ENCODE results near the gene GNAQ. TPM values are rescaled to one million over a fixed set of nuclear protein-coding genes. Genes with fewer than 3 reads are reported as not detected.

The GNAQ gene
- total RNA-seq, 2 experiments from 2014 or later, result 17.6 to 24.2 TPM

DNA sequence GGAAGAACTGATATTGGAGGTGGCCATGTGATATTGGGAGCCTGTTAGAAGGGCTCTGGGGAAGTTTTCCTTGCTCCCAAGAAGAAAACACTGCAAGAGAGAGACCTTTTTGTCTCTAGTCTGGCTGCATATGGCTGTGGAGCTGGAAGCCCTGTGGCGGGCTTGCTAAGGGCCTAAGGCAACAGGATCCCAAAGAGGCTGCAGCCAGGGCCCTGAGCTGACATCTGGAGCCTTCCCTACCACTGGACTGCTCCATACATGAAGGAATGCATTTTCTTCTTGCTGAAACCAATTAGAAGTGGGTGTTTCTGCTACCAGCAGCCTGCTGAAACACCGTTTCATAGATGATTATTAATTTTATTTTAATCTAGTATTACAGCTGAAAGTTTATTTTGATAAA is 42.2 kb downstream of the GNAQ start:
- DNase-seq (no peak), ATAC-seq (no peak)
- Mint-ChIP-seq H3K9me3 (ENCODE audit: low read depth) (peaks cover 2% of the 10 kb centered on the region), H3K27me3 (no peaks in the 10 kb centered on the region), H3K4me3 (no peak overlapping the region), H3K27ac (no peak overlapping the region), H3K4me1 (peaks cover 9% of the 10 kb centered on the region), H3K36me3 (peaks cover 4% of the 10 kb centered on the region)
- CTCF ChIA-PET, result interaction anchor here (1.5 kb wide), 1 partner anchor 46 kb away, joined by 4 read pairs; no protein-coding TSS in a partner anchor

DNA sequence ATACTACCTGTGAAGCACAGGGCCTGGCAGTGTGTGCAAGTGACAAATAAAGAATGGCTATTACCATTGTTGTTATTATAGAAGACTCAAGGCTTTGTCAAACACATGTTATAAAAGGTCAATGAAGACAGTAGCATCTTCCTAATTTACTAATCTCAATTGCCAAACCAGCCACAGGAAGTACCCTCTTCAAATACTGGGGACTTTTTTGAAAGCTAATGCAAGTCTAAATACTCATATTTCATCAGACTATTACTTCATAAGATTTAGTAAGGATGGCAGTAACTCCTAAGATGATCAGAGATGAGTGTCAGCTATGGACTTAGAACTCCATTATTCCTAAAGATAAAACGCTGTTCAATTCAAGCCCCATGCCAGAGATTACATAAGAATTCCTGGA is 43.0 kb downstream of the GNAQ start:
- Mint-ChIP-seq H3K27ac (no peak overlapping the region), H3K36me3 (peaks cover 4% of the 10 kb centered on the region), H3K4me3 (no peak overlapping the region), H3K4me1 (peaks cover 9% of the 10 kb centered on the region), H3K27me3 (no peaks in the 10 kb centered on the region), H3K9me3 (ENCODE audit: low read depth) (peaks cover 2% of the 10 kb centered on the region)
- DNase-seq, result no peak
- CTCF ChIA-PET, result interaction anchor here (3.6 kb wide), 1 partner anchor 12 kb away, joined by 20 read pairs; no protein-coding TSS in a partner anchor
- ATAC-seq, result no peak

DNA sequence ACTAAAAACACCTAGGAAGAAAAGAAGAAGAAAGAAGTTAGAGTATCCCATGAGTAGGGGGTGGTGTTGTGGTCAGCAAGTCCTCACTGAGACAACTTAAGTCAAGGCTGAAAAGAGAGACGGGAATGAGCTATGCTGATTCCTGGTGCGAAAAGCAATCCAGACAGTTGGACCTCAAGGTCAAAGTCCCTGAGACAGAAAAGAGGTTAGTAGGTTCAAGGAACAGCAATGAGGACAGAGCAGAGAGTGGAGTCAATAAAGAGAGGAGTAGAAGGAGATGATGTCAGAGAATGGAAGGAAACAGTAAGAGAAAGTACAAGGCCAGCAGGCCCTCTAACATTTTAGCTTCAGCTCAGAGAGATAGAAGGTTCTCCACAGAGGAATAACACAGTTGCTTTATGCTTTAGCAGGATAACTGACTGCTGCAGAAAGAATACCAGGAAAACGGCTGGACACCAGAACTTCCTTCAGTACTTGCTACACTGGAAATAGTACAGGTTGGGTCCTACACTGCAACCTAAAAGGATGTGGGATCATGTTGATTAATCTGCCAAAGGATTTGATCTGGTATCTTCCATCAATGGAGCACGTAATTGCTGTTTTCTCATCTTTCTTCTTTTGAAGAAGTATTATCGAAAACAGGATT is 43.6 kb downstream of the GNAQ start:
- H3K4me3 Mint-ChIP-seq, result no peak overlapping the region
- DNase-seq (no peak), ATAC-seq (no peak)
- no peaks in the 10 kb centered on the region for H3K27me3 Mint-ChIP-seq
- CTCF ChIA-PET, result interaction anchor here (3.6 kb wide), 1 partner anchor 11 kb away, joined by 20 read pairs; no protein-coding TSS in a partner anchor
- H3K27ac Mint-ChIP-seq, result no peak overlapping the region
- H3K36me3 Mint-ChIP-seq, result peaks cover 4% of the 10 kb centered on the region
- H3K4me1 Mint-ChIP-seq, result peaks cover 14% of the 10 kb centered on the region
- H3K9me3 Mint-ChIP-seq (ENCODE audit: low read depth), result peaks cover 2% of the 10 kb centered on the region

DNA sequence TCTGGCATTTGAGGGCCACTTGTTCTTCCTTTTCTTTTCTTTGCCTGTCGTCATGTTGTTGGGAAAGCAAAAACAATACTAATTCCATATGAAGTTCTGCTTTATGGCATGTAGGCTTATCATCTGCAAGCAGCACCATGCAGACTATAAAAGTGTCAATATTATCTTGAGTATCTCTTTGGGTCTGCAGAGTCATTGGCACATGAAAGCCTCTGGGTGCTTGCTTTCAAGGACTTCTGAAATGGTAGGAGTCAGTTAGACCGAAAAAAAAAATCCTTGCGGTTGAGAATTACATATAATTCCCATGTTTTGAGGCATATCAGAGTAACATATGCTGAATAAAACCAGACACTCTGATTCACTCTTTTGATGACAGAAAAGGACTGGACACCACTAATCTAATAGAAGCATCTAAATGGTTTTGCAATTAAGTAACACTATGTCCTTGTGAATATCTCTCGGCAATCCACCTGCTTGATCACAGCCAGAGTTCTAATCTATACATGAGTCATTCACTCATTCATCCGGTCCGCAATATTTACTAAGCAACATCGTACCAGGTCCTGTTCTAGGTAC is 44.4 kb downstream of the GNAQ start:
- CTCF ChIA-PET, result interaction anchor here (3.6 kb wide), 1 partner anchor 10 kb away, joined by 20 read pairs; no protein-coding TSS in a partner anchor
- DNase-seq (no peak), ATAC-seq (no peak)
- H3K27ac Mint-ChIP-seq, result no peak overlapping the region
- peaks cover 4% of the 10 kb centered on the region for H3K36me3 Mint-ChIP-seq
- H3K9me3 Mint-ChIP-seq (ENCODE audit: low read depth), result peaks cover 2% of the 10 kb centered on the region
- no peak overlapping the region for H3K4me3 Mint-ChIP-seq
- H3K4me1 Mint-ChIP-seq, result peaks cover 21% of the 10 kb centered on the region
- H3K27me3 Mint-ChIP-seq, result no peaks in the 10 kb centered on the region

DNA sequence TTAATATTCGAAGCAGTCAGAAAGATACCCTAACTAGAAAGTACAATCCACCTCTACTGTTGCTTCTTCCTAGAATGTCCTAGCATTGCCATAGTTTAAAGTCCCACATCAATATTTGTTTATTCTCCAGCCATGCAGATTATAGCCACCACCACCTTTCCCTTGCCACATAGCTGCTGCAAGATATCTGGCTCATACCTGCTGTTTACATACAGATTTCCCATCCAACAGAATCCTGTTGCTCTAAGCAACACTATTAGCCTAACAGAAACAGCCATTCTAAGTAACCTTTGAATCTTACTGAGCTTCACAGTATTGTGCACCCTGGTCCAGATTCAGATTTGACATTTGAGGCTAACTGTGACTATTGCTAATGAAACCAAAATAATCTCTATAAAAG is 45.6 kb downstream of the GNAQ start:
- Mint-ChIP-seq H3K27ac (no peak overlapping the region), H3K27me3 (no peaks in the 10 kb centered on the region), H3K36me3 (no peaks in the 10 kb centered on the region), H3K4me1 (peaks cover 24% of the 10 kb centered on the region), H3K4me3 (no peak overlapping the region), H3K9me3 (ENCODE audit: low read depth) (no peaks in the 10 kb centered on the region)
- DNase-seq, result no peak
- CTCF ChIA-PET, result interaction anchor here (3.6 kb wide), 1 partner anchor 9 kb away, joined by 20 read pairs; no protein-coding TSS in a partner anchor
- no peak for ATAC-seq

DNA sequence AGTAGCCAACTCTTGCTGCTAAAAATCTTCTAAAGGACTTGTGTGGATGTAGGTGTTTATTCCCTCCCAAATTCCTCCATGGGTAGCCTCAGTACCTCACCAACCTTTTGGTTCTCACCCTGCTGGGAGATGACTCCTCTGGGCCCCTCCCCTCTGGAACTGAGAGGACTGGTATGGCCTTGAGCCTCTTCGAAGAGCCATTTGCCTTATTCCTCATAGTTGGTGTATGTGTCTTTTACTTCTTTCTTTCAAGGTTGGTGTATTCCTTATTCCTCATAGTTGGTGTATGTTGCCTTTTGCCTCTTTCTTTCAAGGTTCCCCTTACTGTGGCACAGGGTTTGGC is 48.3 kb downstream of the GNAQ start:
- H3K27ac Mint-ChIP-seq, result no peak overlapping the region
- H3K27me3 Mint-ChIP-seq, result no peaks in the 10 kb centered on the region
- CTCF ChIA-PET, result interaction anchor here (1.4 kb wide), 1 partner anchor 52 kb away, joined by 3 read pairs; no protein-coding TSS in a partner anchor
- H3K4me1 Mint-ChIP-seq, result peaks cover 48% of the 10 kb centered on the region
- no peaks in the 10 kb centered on the region for H3K9me3 Mint-ChIP-seq (ENCODE audit: low read depth)
- H3K36me3 Mint-ChIP-seq, result no peaks in the 10 kb centered on the region
- ATAC-seq (no peak), DNase-seq (no peak)
- no peak overlapping the region for H3K4me3 Mint-ChIP-seq

DNA sequence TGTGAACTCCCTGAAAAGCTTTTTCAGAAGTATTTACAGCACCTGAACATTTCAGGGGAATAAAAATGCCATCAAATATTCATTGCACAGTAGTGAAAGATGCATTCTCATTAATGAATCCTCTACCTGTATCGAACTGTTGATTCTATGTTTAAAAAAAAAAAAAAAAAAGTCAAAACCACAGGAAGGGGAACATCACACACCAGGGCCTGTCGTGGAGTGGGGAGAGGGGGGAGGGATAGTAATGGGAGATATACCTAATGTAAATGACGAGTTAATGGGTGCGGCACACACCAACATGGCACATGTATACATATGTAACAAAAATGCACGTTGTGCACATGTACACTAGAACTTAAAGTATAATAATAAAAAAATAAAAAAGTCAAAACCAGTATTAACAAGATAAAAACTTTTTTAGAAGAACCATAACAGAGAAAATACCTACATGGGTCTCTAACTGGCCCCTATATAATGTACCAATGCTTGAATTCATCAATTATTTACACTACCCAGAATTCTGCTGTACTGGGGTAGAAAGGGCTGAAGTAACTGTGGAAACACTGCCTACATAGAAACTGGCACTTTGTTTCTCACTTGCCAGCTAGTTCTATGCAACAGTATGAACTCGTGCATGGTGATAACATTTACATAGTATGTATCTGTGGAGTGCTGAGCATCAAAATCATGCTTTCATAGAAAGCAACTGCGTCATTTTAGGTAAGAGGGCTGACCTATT is 48.9 kb downstream of the GNAQ start:
- Mint-ChIP-seq H3K27ac (no peak overlapping the region), H3K36me3 (no peaks in the 10 kb centered on the region), H3K4me1 (peaks cover 54% of the 10 kb centered on the region), H3K9me3 (ENCODE audit: low read depth) (no peaks in the 10 kb centered on the region), H3K4me3 (no peak overlapping the region), H3K27me3 (no peaks in the 10 kb centered on the region)
- CTCF ChIA-PET, result interaction anchor here (1.4 kb wide), 1 partner anchor 53 kb away, joined by 3 read pairs; no protein-coding TSS in a partner anchor
- no peak for ATAC-seq
- no peak for DNase-seq

DNA sequence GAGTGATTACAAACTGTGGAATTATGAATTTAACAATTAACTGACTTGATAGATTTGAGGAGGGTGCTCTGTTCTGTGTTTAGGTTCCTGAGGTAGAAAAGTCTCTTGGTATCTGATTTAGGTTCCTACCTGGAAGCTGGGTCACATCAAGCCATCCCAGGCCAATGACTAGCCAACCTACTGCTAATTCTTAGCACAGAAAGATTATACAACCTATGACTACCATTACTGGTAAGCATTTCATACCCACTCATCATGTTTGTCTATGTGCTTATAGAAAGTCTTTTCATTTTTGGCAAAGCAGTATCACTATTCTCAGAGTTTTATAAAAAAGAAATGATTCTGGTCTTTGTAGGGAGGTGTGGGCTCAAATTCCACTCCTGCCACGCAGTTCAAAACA is 49.7 kb downstream of the GNAQ start:
- Mint-ChIP-seq H3K36me3 (no peaks in the 10 kb centered on the region), H3K4me1 (peaks cover 62% of the 10 kb centered on the region), H3K9me3 (ENCODE audit: low read depth) (no peaks in the 10 kb centered on the region), H3K27me3 (no peaks in the 10 kb centered on the region), H3K4me3 (no peak overlapping the region), H3K27ac (no peak overlapping the region)
- no peak for ATAC-seq
- no peak for DNase-seq
- CTCF ChIA-PET, result no interaction called here

DNA sequence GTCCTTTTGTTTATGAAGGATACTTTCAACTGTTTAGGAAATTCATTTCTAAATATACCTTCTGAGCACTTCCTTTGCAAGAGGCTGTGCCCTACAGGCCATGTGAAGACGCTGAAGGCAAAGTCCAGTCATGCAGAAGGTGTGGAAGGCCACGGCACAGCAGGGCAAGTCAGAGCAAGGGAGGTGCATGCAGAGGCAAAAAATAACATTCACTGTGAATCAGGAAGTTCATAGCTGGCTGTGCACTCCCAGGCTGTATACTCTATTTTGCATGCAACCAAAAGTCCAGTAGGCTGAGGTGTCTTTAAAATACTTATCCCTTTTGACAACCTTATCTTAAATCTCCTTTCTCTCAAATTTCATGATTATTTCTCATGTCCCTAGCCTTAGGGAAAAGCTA is 50.3 kb downstream of the GNAQ start:
- CTCF ChIA-PET, result no interaction called here
- Mint-ChIP-seq H3K27me3 (no peaks in the 10 kb centered on the region), H3K4me3 (no peak overlapping the region), H3K4me1 (peaks cover 63% of the 10 kb centered on the region), H3K9me3 (ENCODE audit: low read depth) (no peaks in the 10 kb centered on the region), H3K27ac (no peak overlapping the region), H3K36me3 (no peaks in the 10 kb centered on the region)
- DNase-seq (peak; percentile 46), ATAC-seq (no peak)

DNA sequence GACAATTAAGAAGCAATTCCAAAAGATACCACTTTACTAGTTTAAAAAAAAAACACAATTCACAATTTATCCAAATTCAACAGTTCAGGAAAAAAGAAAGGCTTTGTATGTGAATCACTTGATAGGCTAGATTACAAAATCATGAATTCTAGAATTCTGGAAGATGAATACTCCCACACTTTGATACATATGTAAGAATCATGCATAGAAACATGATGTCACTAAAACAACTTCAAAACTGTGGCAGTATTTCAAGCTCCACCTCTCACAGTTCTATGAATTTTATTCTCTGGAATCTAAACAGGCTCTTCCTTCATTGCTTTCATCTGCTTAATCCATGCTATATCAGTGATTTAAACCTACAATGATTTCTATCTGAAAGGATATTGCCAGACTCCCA is 51.0 kb downstream of the GNAQ start:
- H3K36me3 Mint-ChIP-seq, result no peaks in the 10 kb centered on the region
- no peak for ATAC-seq
- CTCF ChIA-PET, result no interaction called here

DNA sequence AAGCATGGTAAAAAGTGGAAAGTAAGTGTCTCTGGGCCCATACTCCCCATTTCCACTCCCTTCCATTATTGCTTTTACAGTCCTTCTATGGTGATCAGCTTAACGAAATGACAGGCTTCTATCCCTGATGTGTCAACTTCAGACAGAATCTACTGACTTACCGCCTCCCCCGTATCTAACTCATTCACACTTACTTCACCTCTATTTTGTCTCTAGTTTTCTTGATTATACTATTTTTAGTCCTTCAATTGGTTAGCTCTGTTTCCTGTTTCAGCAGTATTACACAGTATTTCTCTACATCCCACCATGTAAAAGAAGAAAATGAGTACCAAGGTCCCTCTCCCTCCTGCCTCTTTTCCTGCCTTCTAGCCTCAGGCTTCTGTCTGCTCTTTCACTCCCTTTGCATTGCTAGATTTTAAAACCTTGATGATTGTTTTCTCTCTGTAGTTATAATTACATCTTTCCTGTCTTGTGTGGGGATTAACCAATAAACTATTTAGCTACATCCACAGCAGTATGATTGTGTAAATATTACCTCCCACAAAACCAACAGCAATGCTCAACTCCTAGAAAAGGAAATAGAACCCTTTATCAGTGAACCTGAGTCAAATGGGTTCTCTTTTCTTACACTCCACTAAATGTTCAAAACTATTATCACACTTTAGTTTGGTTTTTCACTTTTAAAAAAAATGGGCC is 53.4 kb downstream of the GNAQ start:
- ATAC-seq, result peak; percentile 73
- Mint-ChIP-seq H3K9me3 (ENCODE audit: low read depth) (no peaks in the 10 kb centered on the region), H3K4me1 (peaks cover 60% of the 10 kb centered on the region), H3K27ac (peak overlapping the region; percentile 82), H3K4me3 (peak overlapping the region; percentile 8), H3K36me3 (no peaks in the 10 kb centered on the region), H3K27me3 (no peaks in the 10 kb centered on the region)
- CTCF ChIA-PET, result interaction anchor here (0.9 to 4.6 kb wide), 20 partner anchors 9 to 236 kb away, joined by 3 to 39 read pairs (median 4); partner anchors contain the start of gene GNAQ
- no peak for DNase-seq

More for the DNA sequence above, 51.0 kb downstream of the GNAQ start:
- Mint-ChIP-seq H3K27me3 (no peaks in the 10 kb centered on the region), H3K4me3 (no peak overlapping the region), H3K9me3 (ENCODE audit: low read depth) (no peaks in the 10 kb centered on the region), H3K27ac (no peak overlapping the region), H3K4me1 (peaks cover 63% of the 10 kb centered on the region)
- no peak for DNase-seq

DNA sequence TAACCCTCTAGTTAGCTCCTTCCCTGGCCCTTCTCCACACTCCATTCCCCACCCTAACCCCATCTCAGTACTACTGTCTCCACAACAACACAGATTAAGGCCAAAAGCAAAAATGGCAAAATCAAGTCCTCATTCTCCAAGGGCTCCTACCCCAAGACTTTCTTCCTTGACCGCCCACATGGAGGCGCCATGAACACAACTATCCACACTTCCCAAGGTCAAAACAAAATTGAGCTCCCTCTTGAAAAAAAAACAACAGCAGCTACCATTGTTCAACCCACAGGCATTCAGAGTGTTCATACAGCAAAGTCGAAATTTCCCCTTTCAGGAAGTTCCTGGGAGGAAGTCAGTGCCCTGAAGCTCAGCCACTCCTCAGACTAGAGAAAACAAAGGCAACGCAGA is 54.4 kb downstream of the GNAQ start:
- no peaks in the 10 kb centered on the region for H3K36me3 Mint-ChIP-seq
- CTCF ChIA-PET, result interaction anchor here (0.7 to 4.6 kb wide), 33 partner anchors 10 to 543 kb away, joined by 3 to 39 read pairs (median 4); partner anchors contain the start of genes GNAQ and PSAT1
- ATAC-seq, result peak; percentile 63
- no peaks in the 10 kb centered on the region for H3K27me3 Mint-ChIP-seq
- no peaks in the 10 kb centered on the region for H3K9me3 Mint-ChIP-seq (ENCODE audit: low read depth)
- peak; percentile 69 for DNase-seq
- H3K27ac Mint-ChIP-seq, result peak overlapping the region; percentile 47
- H3K4me3 Mint-ChIP-seq, result no peak overlapping the region
- peaks cover 52% of the 10 kb centered on the region for H3K4me1 Mint-ChIP-seq

DNA sequence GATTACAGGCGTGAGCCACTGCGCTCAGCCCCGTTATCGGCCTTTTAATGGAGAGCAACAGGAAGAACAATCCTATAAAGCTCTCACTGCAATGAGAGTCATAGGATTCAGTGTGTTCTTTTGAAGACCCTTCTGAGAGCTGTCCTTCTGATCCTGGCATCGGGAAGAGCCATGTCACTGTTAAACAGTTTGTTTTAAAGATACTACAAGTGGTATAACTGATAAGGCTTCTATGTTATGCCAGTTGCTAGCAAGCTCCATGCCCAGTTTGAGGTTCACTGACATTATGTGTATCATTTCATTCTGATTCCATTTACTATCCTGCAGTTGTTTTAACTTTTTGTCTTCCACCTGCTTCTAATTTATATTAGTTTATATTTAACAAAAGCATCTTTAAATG is 55.8 kb downstream of the GNAQ start:
- no peaks in the 10 kb centered on the region for H3K9me3 Mint-ChIP-seq (ENCODE audit: low read depth)
- H3K36me3 Mint-ChIP-seq, result peaks cover 2% of the 10 kb centered on the region
- ATAC-seq, result no peak
- CTCF ChIA-PET, result interaction anchor here (1.9 to 4.6 kb wide), 6 partner anchors 11 to 519 kb away, joined by 5 to 39 read pairs (median 14); no protein-coding TSS in a partner anchor
- DNase-seq, result no peak
- H3K27me3 Mint-ChIP-seq, result no peaks in the 10 kb centered on the region
- H3K27ac Mint-ChIP-seq, result no peak overlapping the region
- no peak overlapping the region for H3K4me3 Mint-ChIP-seq
- peaks cover 38% of the 10 kb centered on the region for H3K4me1 Mint-ChIP-seq
